Aorta (tissue), 5 donors: Measurements from ENCODE around the gene PPP1R9B. TPM values are rescaled to one million over a fixed set of nuclear protein-coding genes. Genes with fewer than 3 reads are reported as not detected.
A peak's percentile ranks its signal among the peaks of the same experiment; 100 is the strongest.

ENCODE experiments used
- ATAC-seq: fragments of 200-7000 bp; cut with Tn5 transposase; one replicate; pipeline ENCODE4 v1.9.1; 2022; ENCODE audit warnings: moderate library complexity; ENCODE audit not compliant: low FRiP score
- DNase-seq, 2 donors: peaks; one replicate each; pipeline ENCODE4 v3.0.0-alpha.2; 2020
- H3K27ac ChIP-seq, 2 donors: one replicate each; pipeline ENCODE4 v1.5.1; 2013; ENCODE audit warnings: low read length in 2 of 2, mild to moderate bottlenecking in 2 of 2, moderate library complexity in 2 of 2, control low read depth in 1 of 2, inconsistent platforms in 1 of 2, low read depth in 1 of 2
- H3K27me3 ChIP-seq, 2 donors: one replicate each; pipeline ENCODE4 v1.6.1; 2013; ENCODE audit warnings: control low read depth in 1 of 2, low read length in 1 of 2, mild to moderate bottlenecking in 1 of 2, moderate library complexity in 1 of 2; ENCODE audit not compliant: insufficient read depth in 2 of 2, control insufficient read depth in 1 of 2
- H3K36me3 ChIP-seq, 2 donors: one replicate each; pipeline ENCODE4 v1.6.1; 2013; ENCODE audit warnings: control low read depth in 1 of 2, low read length in 1 of 2, mild to moderate bottlenecking in 1 of 2; ENCODE audit not compliant: insufficient read depth in 2 of 2, control insufficient read depth in 1 of 2
- H3K4me1 ChIP-seq, 2 donors: one replicate each; pipeline ENCODE4 v1.6.1; 2013; ENCODE audit warnings: low read length in 2 of 2, control low read depth in 1 of 2, mild to moderate bottlenecking in 1 of 2, moderate library complexity in 1 of 2; ENCODE audit not compliant: insufficient read depth in 2 of 2, control insufficient read depth in 1 of 2
- H3K4me3 ChIP-seq, 2 donors: one replicate each; pipeline ENCODE4 v1.5.1; 2013; ENCODE audit warnings: low read length in 2 of 2, control low read depth in 1 of 2, mild to moderate bottlenecking in 1 of 2
- H3K9me3 ChIP-seq: one replicate; pipeline ENCODE4 v1.6.1; 2013; ENCODE audit warnings: mild to moderate bottlenecking, low read length; ENCODE audit not compliant: control insufficient read depth
- WGBS, 2 donors: extraction: QIAGEN DNeasy Blood & Tissue Kit; methylation state at CpG; one replicate each; pipeline ENCODE4 v1.1.7; 2013; 5-methylcytosine and 5-hydroxymethylcytosine counted together
- intact Hi-C, 2 donors: fragments of 100-400 bp; cut with DNase I; formaldehyde crosslinking; loops; one replicate each; pipeline versions ENCODE4 v1.14.2 to v1.15.0; 2022
- polyA plus RNA-seq, 2 donors: library from polyadenylated mRNA; stranded (reverse); fragments of 200-250 nt; gene quantifications; one replicate each; pipeline ENCODE4 v1.2.3, GENCODE V29; 2013
- total RNA-seq, 2 donors: library from RNA; stranded (reverse); fragmentation: NEBNext Ultra II Directional; extraction: Animal tissue kit (Norgen Biotek cat#: 25700); gene quantifications; one replicate each; pipeline ENCODE4 v1.2.1, GENCODE V29; 2021
- donor health status: healthy with polysubstance abuse.
- donor health status: Bipolar disorder and iron deficiency.
- donor health status: DM: no; HTN: no; CAD: no.
- donor health status: DM: no; HTN: no; CAD: no.
- donor health status: DM: yes; HTN: yes; CAD: no.

The PPP1R9B gene
- total and polyA plus RNA-seq, 4 donors = 20.3 to 99.0 (median 45.2) TPM

DNA sequence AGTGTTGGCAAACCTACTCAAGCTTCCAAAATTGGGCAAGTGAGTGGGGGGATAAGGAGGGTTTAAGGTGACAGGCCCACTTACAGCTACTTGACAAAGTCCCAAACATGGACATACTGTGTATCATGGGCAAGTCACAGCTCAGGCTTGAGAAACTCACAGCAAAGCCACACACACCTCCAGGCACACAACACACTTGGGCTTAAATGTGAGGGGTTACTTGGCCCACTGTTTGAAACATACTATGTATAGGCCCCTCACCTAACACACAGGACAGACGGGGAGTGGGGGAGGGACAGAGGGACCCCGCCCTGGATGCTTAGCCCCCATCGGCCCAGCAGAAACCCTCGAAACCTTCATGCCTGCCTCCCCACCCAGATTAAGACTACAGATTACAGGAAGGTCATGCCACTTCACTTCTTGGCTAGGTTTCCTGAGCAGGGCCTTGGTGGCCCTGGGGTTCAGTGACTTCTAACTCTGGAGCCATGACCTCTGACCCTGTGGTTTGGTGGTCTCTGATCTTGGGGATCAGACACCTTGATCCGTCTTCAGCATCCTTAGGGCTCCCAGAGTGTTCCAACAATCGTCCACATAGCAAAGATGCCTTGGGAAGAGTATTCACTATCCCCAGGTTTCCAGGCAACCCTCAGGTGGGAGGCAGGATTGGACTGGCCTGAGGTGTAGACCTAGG, 18.2 kb downstream of the PPP1R9B start:
- H3K27ac ChIP-seq = peak overlapping the region in 1 of 2 donors; percentile 4
- H3K4me3 ChIP-seq = no peak overlapping the region
- DNase-seq (no peak), ATAC-seq (no peak)
- no peaks in the 10 kb centered on the region for H3K27me3 ChIP-seq
- H3K36me3 ChIP-seq = peaks cover 0 to 1% of the 10 kb centered on the region in 2 donors
- H3K9me3 ChIP-seq = no peaks in the 10 kb centered on the region
- intact Hi-C loops = no loop called here
- WGBS, 2 donors = 83 to 88% methylated on average over 6 of the region's 6 CpGs
- H3K4me1 ChIP-seq = peaks cover 0 to 2% of the 10 kb centered on the region in 2 donors

DNA sequence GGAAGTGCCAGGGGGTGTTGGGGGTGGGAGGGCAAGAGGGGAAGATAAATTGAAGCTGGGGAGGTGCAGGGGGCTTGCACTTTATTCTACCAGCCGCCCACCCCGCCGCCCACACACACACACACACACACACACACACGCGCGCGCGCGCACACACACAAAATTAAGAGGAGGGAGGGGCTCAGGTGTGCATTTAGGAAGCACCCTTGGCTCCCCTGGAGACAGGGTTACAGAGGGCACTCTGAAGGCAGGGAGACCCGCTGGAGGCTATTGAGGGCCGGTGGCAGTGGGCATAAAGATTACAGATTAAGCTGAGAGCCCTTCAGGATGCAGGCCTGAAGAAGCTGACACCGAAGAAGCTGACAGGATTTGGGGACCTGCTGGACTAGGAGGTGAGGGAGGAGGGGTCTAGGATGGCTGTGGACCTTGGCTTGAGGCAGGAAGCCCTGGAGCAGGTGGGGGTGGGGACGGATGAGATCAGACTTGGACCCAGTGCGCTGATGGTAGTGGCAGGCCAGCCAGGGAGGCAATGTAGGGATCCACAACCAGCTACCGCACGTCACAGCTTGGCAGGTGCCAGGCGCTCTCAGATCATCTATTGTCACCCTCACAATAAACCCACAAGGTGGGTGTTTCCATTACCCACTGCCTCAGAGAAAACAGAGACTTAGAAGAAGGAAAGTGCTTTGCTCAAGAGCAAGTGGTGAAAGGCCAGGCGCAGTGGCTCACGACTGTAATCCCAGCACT, 19.7 kb downstream of the PPP1R9B start:
- intact Hi-C loops = no loop called here
- Histone ChIP-seq H3K27ac (no peak overlapping the region), H3K27me3 (no peaks in the 10 kb centered on the region), H3K36me3 (no peaks in the 10 kb centered on the region), H3K4me1 (peaks cover 0 to 2% of the 10 kb centered on the region in 2 donors), H3K4me3 (peak overlapping the region in 1 of 2 donors; percentile 30), H3K9me3 (no peaks in the 10 kb centered on the region)
- 26 to 28% methylated on average over 10 to 19 of the region's 19 CpGs for WGBS, 2 donors
- ATAC-seq (no peak), DNase-seq (no peak)

DNA sequence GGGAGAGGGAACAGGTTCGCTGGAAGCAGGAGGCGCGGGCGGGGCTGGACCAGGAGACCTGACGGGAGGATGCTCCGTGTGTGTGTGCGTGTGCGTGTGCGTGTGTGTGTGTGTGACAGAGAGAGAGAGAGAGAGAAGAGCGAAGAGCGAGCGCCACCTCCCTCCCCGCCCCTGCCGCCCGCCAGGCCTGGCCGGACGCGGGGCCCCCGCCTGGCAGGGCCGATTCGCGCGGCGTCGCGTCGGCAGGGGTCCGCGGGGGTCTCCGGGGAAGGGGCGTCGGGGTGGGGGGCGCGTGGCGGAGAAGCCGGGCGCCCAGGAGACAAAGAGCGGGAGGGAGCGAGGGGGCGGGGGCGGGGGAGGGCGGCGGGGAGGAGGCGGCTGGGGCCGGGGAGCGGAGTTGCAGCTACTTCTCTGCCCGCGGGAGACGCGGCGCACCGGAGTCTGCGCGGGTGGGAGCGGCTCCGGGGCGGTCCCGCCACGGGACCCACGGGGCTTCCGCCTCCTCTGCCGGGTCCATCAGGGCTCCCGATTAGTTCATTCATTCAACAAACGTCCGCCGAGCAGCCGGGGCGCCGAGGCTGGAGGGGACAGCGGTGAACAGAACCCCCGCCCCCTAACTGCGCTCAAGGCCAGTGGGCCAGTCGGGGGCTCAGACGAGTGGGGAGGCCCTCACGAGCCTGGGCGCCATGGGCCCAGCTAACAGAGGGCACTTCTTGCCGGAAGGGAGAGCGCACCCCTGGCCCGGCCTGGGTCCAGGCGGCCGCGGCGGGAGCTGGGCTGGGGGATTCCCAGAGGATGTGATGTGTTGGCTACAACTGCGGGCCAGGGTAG, 20.5 kb downstream of the PPP1R9B start, which contains the start of gene SAMD14:
Gene SAMD14, minus strand, starts transcription at position 433 of the 831 bp plus-strand sequence. CDS start 5,201 bp downstream, outside the sequence.
- Histone ChIP-seq H3K4me1 (peaks cover 0 to 2% of the 10 kb centered on the region in 2 donors), H3K9me3 (no peaks in the 10 kb centered on the region), H3K27me3 (no peaks in the 10 kb centered on the region), H3K27ac (no peak within 1 kb of the TSS), H3K4me3 (peak within 1 kb of the TSS; percentile 30 to 80), H3K36me3 (no peaks in the 10 kb centered on the region)
- DNase-seq (no peak), ATAC-seq (no peak)
- WGBS, 2 donors = 1% methylated on average over 40 to 84 of the region's 84 CpGs
- intact Hi-C loops = no loop called here

DNA sequence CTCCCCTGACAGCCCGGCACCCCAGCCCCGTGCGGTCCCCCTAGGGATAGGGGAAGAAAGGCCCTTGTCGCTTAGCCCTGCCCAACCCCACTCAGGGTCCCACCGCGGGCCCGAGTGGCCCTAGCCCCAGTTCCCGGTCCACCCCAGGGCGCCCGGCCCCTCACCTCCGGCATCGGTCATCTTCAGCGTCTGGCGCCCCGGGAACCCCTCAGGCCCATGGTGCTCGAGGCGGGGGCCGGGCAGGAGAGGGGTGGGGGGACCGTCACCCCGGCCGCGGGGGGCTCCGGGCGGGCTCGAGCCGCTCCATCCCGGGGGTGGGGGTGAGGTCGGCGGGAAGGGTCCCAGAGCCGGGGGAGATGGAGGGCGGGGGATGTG, 21.1 kb downstream of the PPP1R9B start:
- peaks cover 0 to 2% of the 10 kb centered on the region in 2 donors for H3K4me1 ChIP-seq
- no peak for ATAC-seq
- peak overlapping the region; percentile 30 to 80 for H3K4me3 ChIP-seq
- H3K36me3 ChIP-seq = no peaks in the 10 kb centered on the region
- H3K27me3 ChIP-seq = no peaks in the 10 kb centered on the region
- no peak for DNase-seq
- no peaks in the 10 kb centered on the region for H3K9me3 ChIP-seq
- H3K27ac ChIP-seq = no peak overlapping the region
- WGBS, 2 donors = 1 to 2% methylated on average over 31 of the region's 31 CpGs
- intact Hi-C loops = no loop called here

DNA sequence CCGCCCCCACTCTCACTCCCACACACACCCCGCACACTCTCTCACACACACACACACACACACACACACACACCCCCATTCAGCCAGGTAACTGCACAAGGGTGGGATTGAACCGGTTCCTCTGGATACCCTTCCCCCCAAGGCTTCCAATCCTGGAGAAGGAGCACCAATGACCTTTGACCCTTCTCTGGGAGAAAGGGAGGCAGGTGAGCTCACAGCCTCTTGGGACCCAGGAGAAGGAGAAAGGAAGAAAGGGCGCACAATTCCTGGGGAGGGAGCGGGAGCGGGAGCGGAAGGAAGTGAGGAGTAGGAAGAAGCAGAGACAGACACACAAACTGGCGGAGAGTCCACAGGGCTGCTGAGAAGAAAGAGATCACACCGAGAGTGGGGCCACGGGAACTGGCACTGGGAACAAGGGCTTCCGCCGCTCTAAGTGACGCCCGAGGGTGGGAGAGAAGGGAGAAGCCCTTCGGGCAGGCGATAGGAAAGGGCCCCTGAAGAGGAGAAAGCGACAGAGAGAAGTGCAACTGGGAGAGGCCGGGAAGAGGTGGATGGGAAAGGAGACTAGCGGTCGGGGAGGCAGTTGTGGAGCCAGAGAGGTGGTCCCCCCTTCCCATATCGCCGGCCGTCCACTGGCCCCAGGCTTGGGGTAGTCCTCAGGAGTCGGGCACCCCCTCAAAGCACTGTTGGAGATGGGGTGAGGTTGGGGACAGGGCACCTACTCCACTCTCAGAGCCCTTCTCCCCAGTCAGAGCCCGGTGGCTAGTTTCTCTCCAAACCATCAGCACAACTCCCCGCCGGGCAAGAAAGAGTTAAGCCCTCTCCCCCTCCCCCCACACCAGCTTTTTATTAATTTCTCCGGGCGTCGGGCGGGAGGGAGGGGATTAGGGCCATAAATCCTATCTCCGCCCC, 21.8 kb downstream of the PPP1R9B start:
- intact Hi-C loops = no loop called here
- DNase-seq (no peak), ATAC-seq (no peak)
- no peak overlapping the region for H3K27ac ChIP-seq
- H3K4me1 ChIP-seq = peaks cover 0 to 2% of the 10 kb centered on the region in 2 donors
- H3K27me3 ChIP-seq = no peaks in the 10 kb centered on the region
- H3K36me3 ChIP-seq = no peaks in the 10 kb centered on the region
- WGBS, 2 donors = 52 to 55% methylated on average over 32 of the region's 32 CpGs
- peak overlapping the region; percentile 30 to 80 for H3K4me3 ChIP-seq
- no peaks in the 10 kb centered on the region for H3K9me3 ChIP-seq

DNA sequence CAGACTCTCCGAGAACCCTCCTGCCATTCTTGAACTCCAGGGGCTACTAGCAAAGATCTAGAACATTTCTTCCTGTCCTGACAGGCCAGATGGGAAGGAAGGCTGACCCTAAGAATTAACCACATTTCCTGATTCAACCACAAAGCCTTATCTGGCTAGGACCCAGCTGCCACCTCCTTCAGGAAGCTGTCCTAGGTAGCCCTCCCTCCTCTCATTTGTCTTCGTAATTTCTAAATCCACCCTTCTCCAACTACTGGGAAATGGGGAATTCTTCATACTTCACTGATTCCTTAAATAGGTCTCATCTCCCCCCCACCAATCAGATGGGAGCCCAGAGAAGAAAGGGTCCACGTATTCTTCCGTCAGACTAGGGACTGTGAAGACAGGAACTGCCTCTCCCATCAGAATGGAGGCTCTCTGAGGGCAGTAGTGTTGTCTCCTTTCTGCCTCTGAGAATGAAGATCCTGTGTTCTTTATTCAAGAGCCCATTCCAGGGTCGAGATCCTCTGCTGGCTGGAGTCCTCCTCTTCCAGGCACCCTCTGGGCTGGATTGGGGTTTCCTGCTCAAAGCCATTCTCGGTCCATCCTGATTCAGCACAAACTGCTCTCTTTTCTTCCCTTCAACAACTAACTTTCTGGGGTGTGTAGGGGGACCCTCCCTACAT, 22.6 kb downstream of the PPP1R9B start:
- Histone ChIP-seq H3K9me3 (no peaks in the 10 kb centered on the region), H3K27ac (no peak overlapping the region), H3K4me3 (no peak overlapping the region), H3K36me3 (no peaks in the 10 kb centered on the region), H3K27me3 (no peaks in the 10 kb centered on the region), H3K4me1 (no peaks in the 10 kb centered on the region)
- 83 to 89% methylated on average over 6 of the region's 6 CpGs for WGBS, 2 donors
- intact Hi-C loops = no loop called here
- DNase-seq (no peak), ATAC-seq (no peak)

DNA sequence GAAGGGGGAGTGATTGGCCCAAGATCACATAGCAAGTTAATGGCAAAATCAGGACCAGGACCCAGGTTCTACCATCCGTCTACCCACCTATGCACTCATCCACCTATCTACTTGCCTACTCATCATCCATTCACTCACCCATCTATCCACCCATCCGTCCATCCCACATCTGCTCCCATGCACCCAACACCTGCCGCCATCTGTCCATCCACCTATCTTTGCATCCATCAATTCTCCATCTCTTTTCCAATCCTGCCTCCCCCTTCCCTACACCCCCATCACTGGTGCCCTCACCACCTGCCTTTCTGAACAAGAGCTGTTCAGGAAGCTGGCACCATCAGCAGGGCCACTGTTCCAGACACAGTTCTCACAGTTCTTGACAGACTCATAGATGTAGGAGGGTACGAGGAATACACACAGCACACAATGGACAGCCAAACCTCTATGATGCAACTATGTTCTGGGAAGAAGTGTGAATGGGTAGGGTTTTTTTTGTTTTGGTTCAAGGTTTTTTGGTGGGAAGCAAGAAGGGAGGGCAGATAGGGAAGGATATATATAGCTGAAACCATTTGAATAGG, 25.0 kb downstream of the PPP1R9B start:
- H3K27me3 ChIP-seq = no peaks in the 10 kb centered on the region
- no peaks in the 10 kb centered on the region for H3K36me3 ChIP-seq
- WGBS, 2 donors = 95 to 97% methylated on average over 4 of the region's 4 CpGs
- H3K4me3 ChIP-seq = no peak overlapping the region
- intact Hi-C loops = no loop called here
- DNase-seq (no peak), ATAC-seq (no peak)
- no peak overlapping the region for H3K27ac ChIP-seq
- H3K9me3 ChIP-seq = no peaks in the 10 kb centered on the region
- no peaks in the 10 kb centered on the region for H3K4me1 ChIP-seq
